Measurements from ENCODE around the gene LOXL1. TPM values are rescaled to one million over a fixed set of nuclear protein-coding genes. Genes with fewer than 3 reads are reported as not detected.

Gene LOXL1
- total and polyA plus RNA-seq, 10 of the 15 experiments (the other 5 are each of a cell fraction or from before 2014, with no cell fraction given): 0.07 to 0.15 TPM; not detected in 8

- no peak for TF ChIP-seq ZNF592 (IDR thresholded peaks at IDR 0.05)
- TF ChIP-seq SRF (IDR thresholded peaks at IDR 0.05; ENCODE audit: low read depth in 2 of 2, low read length in 2 of 2): no peak
Observed at GRCh38 chr15:73946795-73947370, 20.6 kb downstream of the LOXL1 start (continued).

DNA sequence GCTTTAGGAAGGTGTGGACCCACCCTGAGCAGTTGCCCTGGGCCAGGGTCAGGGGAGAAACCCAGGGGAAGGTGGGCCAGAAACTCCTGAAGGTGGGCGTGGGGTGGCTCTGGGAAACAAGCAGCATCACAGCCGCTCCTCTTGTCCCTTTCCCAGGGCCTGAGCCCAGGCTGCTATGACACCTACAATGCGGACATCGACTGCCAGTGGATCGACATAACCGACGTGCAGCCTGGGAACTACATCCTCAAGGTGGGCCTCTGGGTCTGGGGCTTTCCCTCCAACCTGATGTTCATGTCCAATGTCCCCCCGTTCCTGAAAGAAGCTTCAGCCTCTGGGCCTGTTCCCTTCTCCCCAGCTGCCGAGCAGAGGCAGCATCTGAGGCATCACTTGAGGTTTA is 21.4 kb downstream of the LOXL1 start:
- Histone ChIP-seq H3K4me2 (ENCODE audit: control insufficient read depth, insufficient read depth) (no peak overlapping the region), H4K20me1 (ENCODE audit: control insufficient read depth, insufficient read depth) (no peaks in the 10 kb centered on the region), H3K4me3 (no peak overlapping the region), H3K27me3 (replicated peaks in 1 of 2; ENCODE audit: control insufficient read depth in 2 of 2, insufficient read depth in 2 of 2, low read length in 1 of 2) (peaks cover 0 to 1% of the 10 kb centered on the region in 2 experiments; a peak in 3 of 4 replicates), H3K36me3 (ENCODE audit: control insufficient read depth in 2 of 2, insufficient read depth in 2 of 2, low read length in 1 of 2) (no peaks in the 10 kb centered on the region), H3K9ac (ENCODE audit: control insufficient read depth, insufficient read depth, low read length) (no peak overlapping the region), H3K9me3 (replicated peaks; ENCODE audit: control insufficient read depth, insufficient read depth, low read length) (no peaks in the 10 kb centered on the region), H3K27ac (ENCODE audit: control insufficient read depth, insufficient read depth) (no peak overlapping the region), H2AFZ (ENCODE audit: control insufficient read depth, low read depth, low read length) (no peak overlapping the region), H3K4me1 (ENCODE audit: control insufficient read depth, insufficient read depth, low read length) (no peaks in the 10 kb centered on the region), H3K79me2 (ENCODE audit: control insufficient read depth, insufficient read depth, low read length) (no peaks in the 10 kb centered on the region)
- POLR2A ChIA-PET: no interaction called here
- RAD21 ChIA-PET (ENCODE audit: unreplicated experiment): no interaction called here
- DNase-seq (ENCODE audit: low read depth, low spot score) (no peak), FAIRE-seq (no peak), ATAC-seq (no peak)
- CTCF ChIA-PET: no interaction called here
- SMC1A ChIA-PET (ENCODE audit: uncharacterized antibody, unreplicated experiment): no interaction called here
- no TSS peak for BruUV-seq (replicated peaks)
- intact Hi-C loops (cut with micrococcal nuclease; ENCODE audit: unreplicated experiment): no loop called here
- 52% methylated on average over 9 of the region's 9 CpGs for WGBS (ENCODE audit: insufficient coverage, insufficient replicate concordance, low lambda C conversion rate, missing lambda C conversion rate)
- in situ Hi-C loops (cut with MboI): no loop called here
- TF ChIP-seq, protein P1, sequence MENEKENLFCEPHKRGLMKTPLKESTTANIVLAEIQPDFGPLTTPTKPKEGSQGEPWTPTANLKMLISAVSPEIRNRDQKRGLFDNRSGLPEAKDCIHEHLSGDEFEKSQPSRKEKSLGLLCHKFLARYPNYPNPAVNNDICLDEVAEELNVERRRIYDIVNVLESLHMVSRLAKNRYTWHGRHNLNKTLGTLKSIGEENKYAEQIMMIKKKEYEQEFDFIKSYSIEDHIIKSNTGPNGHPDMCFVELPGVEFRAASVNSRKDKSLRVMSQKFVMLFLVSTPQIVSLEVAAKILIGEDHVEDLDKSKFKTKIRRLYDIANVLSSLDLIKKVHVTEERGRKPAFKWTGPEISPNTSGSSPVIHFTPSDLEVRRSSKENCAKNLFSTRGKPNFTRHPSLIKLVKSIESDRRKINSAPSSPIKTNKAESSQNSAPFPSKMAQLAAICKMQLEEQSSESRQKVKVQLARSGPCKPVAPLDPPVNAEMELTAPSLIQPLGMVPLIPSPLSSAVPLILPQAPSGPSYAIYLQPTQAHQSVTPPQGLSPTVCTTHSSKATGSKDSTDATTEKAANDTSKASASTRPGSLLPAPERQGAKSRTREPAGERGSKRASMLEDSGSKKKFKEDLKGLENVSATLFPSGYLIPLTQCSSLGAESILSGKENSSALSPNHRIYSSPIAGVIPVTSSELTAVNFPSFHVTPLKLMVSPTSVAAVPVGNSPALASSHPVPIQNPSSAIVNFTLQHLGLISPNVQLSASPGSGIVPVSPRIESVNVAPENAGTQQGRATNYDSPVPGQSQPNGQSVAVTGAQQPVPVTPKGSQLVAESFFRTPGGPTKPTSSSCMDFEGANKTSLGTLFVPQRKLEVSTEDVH (IDR thresholded peaks at IDR 0.05; ENCODE audit: low read depth, partially characterized antibody): no peak
- TF ChIP-seq, protein P2, sequence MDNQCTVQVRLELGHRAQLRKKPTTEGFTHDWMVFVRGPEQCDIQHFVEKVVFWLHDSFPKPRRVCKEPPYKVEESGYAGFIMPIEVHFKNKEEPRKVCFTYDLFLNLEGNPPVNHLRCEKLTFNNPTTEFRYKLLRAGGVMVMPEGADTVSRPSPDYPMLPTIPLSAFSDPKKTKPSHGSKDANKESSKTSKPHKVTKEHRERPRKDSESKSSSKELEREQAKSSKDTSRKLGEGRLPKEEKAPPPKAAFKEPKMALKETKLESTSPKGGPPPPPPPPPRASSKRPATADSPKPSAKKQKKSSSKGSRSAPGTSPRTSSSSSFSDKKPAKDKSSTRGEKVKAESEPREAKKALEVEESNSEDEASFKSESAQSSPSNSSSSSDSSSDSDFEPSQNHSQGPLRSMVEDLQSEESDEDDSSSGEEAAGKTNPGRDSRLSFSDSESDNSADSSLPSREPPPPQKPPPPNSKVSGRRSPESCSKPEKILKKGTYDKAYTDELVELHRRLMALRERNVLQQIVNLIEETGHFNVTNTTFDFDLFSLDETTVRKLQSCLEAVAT (IDR thresholded peaks at IDR 0.05): no peak
- TF ChIP-seq, protein P3, sequence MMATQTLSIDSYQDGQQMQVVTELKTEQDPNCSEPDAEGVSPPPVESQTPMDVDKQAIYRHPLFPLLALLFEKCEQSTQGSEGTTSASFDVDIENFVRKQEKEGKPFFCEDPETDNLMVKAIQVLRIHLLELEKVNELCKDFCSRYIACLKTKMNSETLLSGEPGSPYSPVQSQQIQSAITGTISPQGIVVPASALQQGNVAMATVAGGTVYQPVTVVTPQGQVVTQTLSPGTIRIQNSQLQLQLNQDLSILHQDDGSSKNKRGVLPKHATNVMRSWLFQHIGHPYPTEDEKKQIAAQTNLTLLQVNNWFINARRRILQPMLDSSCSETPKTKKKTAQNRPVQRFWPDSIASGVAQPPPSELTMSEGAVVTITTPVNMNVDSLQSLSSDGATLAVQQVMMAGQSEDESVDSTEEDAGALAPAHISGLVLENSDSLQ (IDR thresholded peaks at IDR 0.05): no peak
- TF ChIP-seq YBX1 (IDR thresholded peaks at IDR 0.05): no peak
- no peak for TF ChIP-seq ZBED1 (IDR thresholded peaks at IDR 0.05; ENCODE audit: borderline replicate concordance)
- no peak for TF ChIP-seq ASH2L (IDR thresholded peaks at IDR 0.05; ENCODE audit: borderline replicate concordance, low read depth)
- no peak for TF ChIP-seq SMC3 (IDR thresholded peaks at IDR 0.05; ENCODE audit: borderline replicate concordance, low read length)
- TF ChIP-seq, protein P4, sequence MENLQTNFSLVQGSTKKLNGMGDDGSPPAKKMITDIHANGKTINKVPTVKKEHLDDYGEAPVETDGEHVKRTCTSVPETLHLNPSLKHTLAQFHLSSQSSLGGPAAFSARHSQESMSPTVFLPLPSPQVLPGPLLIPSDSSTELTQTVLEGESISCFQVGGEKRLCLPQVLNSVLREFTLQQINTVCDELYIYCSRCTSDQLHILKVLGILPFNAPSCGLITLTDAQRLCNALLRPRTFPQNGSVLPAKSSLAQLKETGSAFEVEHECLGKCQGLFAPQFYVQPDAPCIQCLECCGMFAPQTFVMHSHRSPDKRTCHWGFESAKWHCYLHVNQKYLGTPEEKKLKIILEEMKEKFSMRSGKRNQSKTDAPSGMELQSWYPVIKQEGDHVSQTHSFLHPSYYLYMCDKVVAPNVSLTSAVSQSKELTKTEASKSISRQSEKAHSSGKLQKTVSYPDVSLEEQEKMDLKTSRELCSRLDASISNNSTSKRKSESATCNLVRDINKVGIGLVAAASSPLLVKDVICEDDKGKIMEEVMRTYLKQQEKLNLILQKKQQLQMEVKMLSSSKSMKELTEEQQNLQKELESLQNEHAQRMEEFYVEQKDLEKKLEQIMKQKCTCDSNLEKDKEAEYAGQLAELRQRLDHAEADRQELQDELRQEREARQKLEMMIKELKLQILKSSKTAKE (IDR thresholded peaks at IDR 0.05; ENCODE audit: low read depth, poor library complexity, severe bottlenecking): no peak
